HepG2 (cell line): ENCODE data around the gene ACKR3.

Experiments
- CBX5 ChIP-seq: sonication (generic); formaldehyde crosslinking; IDR thresholded peaks from 2 replicates; pipeline ENCODE4 v1.4.0; 2020; ENCODE audit warnings: missing genetic modification reagents, borderline replicate concordance
- CTCF ChIP-seq: sonication (generic); formaldehyde crosslinking; IDR thresholded peaks from 2 replicates; pipeline ENCODE4 v1.5.0; 2020; ENCODE audit warnings: mild to moderate bottlenecking, missing genetic modification reagents, moderate library complexity
- EHMT2 ChIP-seq: fragments of 200-600 bp; sonication (generic); IDR thresholded peaks from 2 replicates; pipeline ENCODE4 v1.7.0; 2017; ENCODE audit warnings: antibody characterized with exemption, low read depth, low read length, borderline replicate concordance
- ELK4 ChIP-seq: sonication (generic); formaldehyde crosslinking; IDR thresholded peaks from 2 replicates; pipeline ENCODE4 v1.9.0; 2021; ENCODE audit warnings: missing genetic modification reagents, borderline replicate concordance
- POLR2A ChIP-seq, 2 experiments: IDR thresholded peaks; 2 replicates each; pipeline ENCODE4 v1.6.1; 2011; ENCODE audit warnings: low read depth in 2 of 2, low read length in 2 of 2, mild to moderate bottlenecking in 1 of 2, moderate library complexity in 1 of 2; ENCODE audit not compliant: insufficient read depth in 1 of 2
- POLR2AphosphoS5 ChIP-seq: IDR thresholded peaks from 2 replicates; pipeline ENCODE4 v1.6.1; 2012; ENCODE audit warnings: low read depth, low read length
- PRDM4 ChIP-seq: sonication (generic); formaldehyde crosslinking; IDR thresholded peaks from 2 replicates; pipeline ENCODE4 v1.9.0; 2021; ENCODE audit warnings: missing genetic modification reagents, borderline replicate concordance
- RFX5 ChIP-seq: IDR thresholded peaks from 2 replicates; pipeline ENCODE4 v1.6.1; 2011; ENCODE audit warnings: low read depth, low read length, improper control_type of control experiment
- SIN3A ChIP-seq: IDR thresholded peaks from 2 replicates; pipeline ENCODE4 v1.6.1; 2011; ENCODE audit warnings: low read depth, mild to moderate bottlenecking, control low read depth, low read length, borderline replicate concordance
- U2AF1 ChIP-seq: fragments of 200-400 bp; formaldehyde crosslinking; optimal IDR thresholded peaks from 2 replicates; pipeline ENCODE3; 2017; ENCODE audit warnings: mild to moderate bottlenecking, low read depth, low read length
- ZBTB34 ChIP-seq: sonication (generic); formaldehyde crosslinking; IDR thresholded peaks from 2 replicates; pipeline ENCODE4 v1.8.0; 2022; ENCODE audit warnings: mild to moderate bottlenecking, missing genetic modification reagents
- ZNF124 ChIP-seq: sonication (generic); formaldehyde crosslinking; IDR thresholded peaks from 2 replicates; pipeline ENCODE4 v1.4.0; 2020; ENCODE audit warnings: missing genetic modification reagents
- ZNF329 ChIP-seq: sonication (generic); formaldehyde crosslinking; IDR thresholded peaks from 2 replicates; pipeline ENCODE4 v1.9.0; 2021; ENCODE audit warnings: low read depth, mild to moderate bottlenecking, missing genetic modification reagents

- TF ChIP-seq CTCF (CRISPR knock-in tag) (no peak), ZNF124 (CRISPR knock-in tag) (no peak), CBX5 (CRISPR knock-in tag) (no peak), POLR2A (IDR thresholded peaks at IDR 0.05; ENCODE audit: insufficient read depth in 1 of 2, low read depth in 2 of 2, low read length in 2 of 2) (no peak), PRDM4 (CRISPR knock-in tag) (no peak), RFX5 (no peak), POLR2AphosphoS5 (no peak), ELK4 (CRISPR knock-in tag) (no peak), ZNF329 (no peak), EHMT2 (no peak), U2AF1 (no peak), SIN3A (no peak), ZBTB34 (CRISPR knock-in tag) (no peak)
Observed at GRCh38 chr2:236552581-236553363, 16.9 kb upstream of the ACKR3 start.
